DOHH2 (cell line): ENCODE results near the gene PAPPA2.

Experiments
- H3F3A ChIP-seq: fragments of 200-600 bp; sonication (generic), shearing (Covaris generic); 2 replicates; pipeline ENCODE4 v1.6.0; 2016; ENCODE audit warnings: antibody characterized with exemption, mild to moderate bottlenecking; ENCODE audit not compliant: control insufficient read depth, insufficient read depth
- H3K27ac ChIP-seq: fragments of 200-600 bp; sonication (generic); 2 replicates; pipeline ENCODE4 v1.5.1; 2014; ENCODE audit warnings: low read depth, mild to moderate bottlenecking, low read length, moderate library complexity
- H3K27me3 ChIP-seq: fragments of 200-600 bp; sonication (generic); 2 replicates; pipeline ENCODE4 v1.6.1; 2014; ENCODE audit warnings: mild to moderate bottlenecking, low read length, mixed read lengths; ENCODE audit not compliant: control insufficient read depth
- H3K36me3 ChIP-seq: fragments of 200-600 bp; sonication (generic); 2 replicates; pipeline ENCODE4 v1.6.1; 2014; ENCODE audit warnings: mild to moderate bottlenecking, low read length, moderate library complexity, mixed read lengths; ENCODE audit not compliant: control insufficient read depth
- H3K4me1 ChIP-seq: fragments of 200-600 bp; sonication (generic); 2 replicates; pipeline ENCODE4 v1.6.1; 2014; ENCODE audit warnings: mild to moderate bottlenecking, low read length, mixed read lengths; ENCODE audit not compliant: control insufficient read depth
- H3K4me2 ChIP-seq: fragments of 200-600 bp; sonication (generic); 2 replicates; pipeline ENCODE4 v1.6.0; 2014; ENCODE audit warnings: mild to moderate bottlenecking, low read length, moderate library complexity
- H3K4me3 ChIP-seq: fragments of 200-600 bp; sonication (generic); 2 replicates; pipeline ENCODE4 v1.5.1; 2014; ENCODE audit warnings: mild to moderate bottlenecking, low read length, mixed read lengths
- H3K79me2 ChIP-seq: fragments of 200-600 bp; sonication (generic); 2 replicates; pipeline ENCODE4 v1.6.1; 2014; ENCODE audit warnings: mild to moderate bottlenecking, low read length, mixed read lengths; ENCODE audit not compliant: control insufficient read depth
- H3K9me2 ChIP-seq: fragments of 200-600 bp; sonication (generic); replicated peaks from 2 replicates; pipeline ENCODE4 v1.6.1; 2014; ENCODE audit warnings: mild to moderate bottlenecking, low read length, mixed read lengths; ENCODE audit not compliant: control insufficient read depth
- H3K9me3 ChIP-seq: fragments of 200-600 bp; sonication (generic); 2 replicates; pipeline ENCODE4 v1.6.1; 2014; ENCODE audit warnings: antibody characterized with exemption, low read length, mixed read lengths; ENCODE audit not compliant: control insufficient read depth, insufficient read depth
- H4K20me1 ChIP-seq: fragments of 200-600 bp; sonication (generic); 2 replicates; pipeline ENCODE4 v1.6.0; 2014; ENCODE audit warnings: low read depth, mild to moderate bottlenecking, antibody characterized with exemption, low read length, moderate library complexity; ENCODE audit not compliant: control insufficient read depth, insufficient read depth
- CTCF ChIP-seq: fragments of 200-600 bp; sonication (generic); IDR thresholded peaks from one replicate; pipeline ENCODE4 v1.5.1; 2014; ENCODE audit warnings: antibody characterized with exemption, mild to moderate bottlenecking, low read depth, low read length; ENCODE audit not compliant: poor library complexity, severe bottlenecking
- EZH2phosphoT487 ChIP-seq: fragments of 200-600 bp; sonication (generic); IDR thresholded peaks from 2 replicates; pipeline ENCODE4 v1.6.1; 2017; ENCODE audit warnings: borderline replicate concordance, mild to moderate bottlenecking, antibody characterized with exemption, low read length, moderate library complexity, mixed read lengths

PAPPA2 gene

GRCh38 chr1:176604461-176604860 lies 141.5 kb downstream of the PAPPA2 start:
- no peaks in the 10 kb centered on the region for H3K9me3 ChIP-seq
- no peaks in the 10 kb centered on the region for H3K4me1 ChIP-seq
- H3K36me3 ChIP-seq, result no peaks in the 10 kb centered on the region
- no peaks in the 10 kb centered on the region for H3K9me2 ChIP-seq
- no peak overlapping the region for H3K27ac ChIP-seq
- H3K27me3 ChIP-seq, result no peaks in the 10 kb centered on the region
- H3F3A ChIP-seq, result no peaks in the 10 kb centered on the region
- no peaks in the 10 kb centered on the region for H3K79me2 ChIP-seq
- H3K4me3 ChIP-seq, result no peak overlapping the region
- no peaks in the 10 kb centered on the region for H4K20me1 ChIP-seq
- TF ChIP-seq CTCF, result no peak
- H3K4me2 ChIP-seq, result no peak overlapping the region

- no peaks in the 10 kb centered on the region for H3K9me3 ChIP-seq
- no peak overlapping the region for H3K4me2 ChIP-seq
- no peaks in the 10 kb centered on the region for H3K4me1 ChIP-seq
- H4K20me1 ChIP-seq, result no peaks in the 10 kb centered on the region
- H3K9me2 ChIP-seq, result no peaks in the 10 kb centered on the region
- H3K27ac ChIP-seq, result no peak overlapping the region
- TF ChIP-seq EZH2phosphoT487 (no peak), CTCF (no peak)
- H3K79me2 ChIP-seq, result no peaks in the 10 kb centered on the region
- H3F3A ChIP-seq, result no peaks in the 10 kb centered on the region
- H3K36me3 ChIP-seq, result no peaks in the 10 kb centered on the region
- no peak overlapping the region for H3K4me3 ChIP-seq
- H3K27me3 ChIP-seq, result no peaks in the 10 kb centered on the region
Measured at GRCh38 chr1:176605176-176605575, 142.2 kb downstream of the PAPPA2 start.

DNA sequence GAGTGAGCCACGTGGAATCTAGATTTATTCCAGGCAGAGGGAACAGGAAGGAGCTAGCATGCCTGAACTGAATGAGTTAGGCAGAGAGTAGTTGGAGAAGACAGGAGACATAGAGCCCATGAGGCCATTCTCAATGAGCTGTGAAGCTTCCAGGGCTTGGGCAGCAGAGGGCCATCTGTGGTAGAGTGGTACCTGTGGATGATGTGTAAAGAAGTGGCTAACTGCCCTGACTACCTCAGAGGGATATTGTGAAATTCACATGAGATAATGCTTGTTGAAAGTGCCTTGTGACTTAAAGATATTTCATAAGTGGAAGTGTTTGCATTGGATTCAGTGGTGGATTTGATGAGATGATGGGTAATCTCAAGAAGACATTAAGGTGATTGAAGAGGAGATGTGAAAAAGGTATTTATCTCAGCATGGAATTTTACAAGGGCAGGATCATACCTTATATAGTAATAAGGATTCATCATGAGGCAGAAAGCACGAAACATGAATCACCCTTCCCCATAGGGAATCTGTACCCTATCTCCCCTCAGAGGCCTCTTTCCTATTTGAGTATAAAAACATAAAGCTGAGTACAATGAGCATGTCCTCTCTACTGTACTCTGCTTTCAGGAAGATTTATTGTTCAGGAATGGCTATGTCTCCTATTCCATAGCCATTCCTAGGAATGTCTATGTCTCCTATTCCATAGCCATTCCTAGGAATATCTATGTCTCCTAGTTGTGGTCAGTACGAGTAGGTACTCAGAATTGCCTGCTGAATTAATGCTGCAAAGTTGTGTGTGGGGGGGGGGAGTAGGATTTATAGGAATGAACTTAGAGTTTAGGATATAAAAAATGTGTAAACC lies 146.8 kb downstream of the PAPPA2 start:
- Histone ChIP-seq H3K4me1 (no peaks in the 10 kb centered on the region), H3K9me3 (no peaks in the 10 kb centered on the region), H3K4me3 (no peak overlapping the region), H4K20me1 (no peaks in the 10 kb centered on the region), H3K27me3 (no peaks in the 10 kb centered on the region), H3K79me2 (no peaks in the 10 kb centered on the region), H3K9me2 (no peaks in the 10 kb centered on the region), H3F3A (no peaks in the 10 kb centered on the region), H3K27ac (no peak overlapping the region), H3K36me3 (no peaks in the 10 kb centered on the region), H3K4me2 (no peak overlapping the region)
- no peak for TF ChIP-seq EZH2phosphoT487
- TF ChIP-seq CTCF, result no peak
